SW480 (cell line): ENCODE measurements around the gene SPTBN1.

Experiments used
- DNase-seq: peaks from one replicate; pipeline ENCODE4 v3.0.0-alpha.2; 2016; ENCODE audit warnings: low spot score

The SPTBN1 gene

DNA sequence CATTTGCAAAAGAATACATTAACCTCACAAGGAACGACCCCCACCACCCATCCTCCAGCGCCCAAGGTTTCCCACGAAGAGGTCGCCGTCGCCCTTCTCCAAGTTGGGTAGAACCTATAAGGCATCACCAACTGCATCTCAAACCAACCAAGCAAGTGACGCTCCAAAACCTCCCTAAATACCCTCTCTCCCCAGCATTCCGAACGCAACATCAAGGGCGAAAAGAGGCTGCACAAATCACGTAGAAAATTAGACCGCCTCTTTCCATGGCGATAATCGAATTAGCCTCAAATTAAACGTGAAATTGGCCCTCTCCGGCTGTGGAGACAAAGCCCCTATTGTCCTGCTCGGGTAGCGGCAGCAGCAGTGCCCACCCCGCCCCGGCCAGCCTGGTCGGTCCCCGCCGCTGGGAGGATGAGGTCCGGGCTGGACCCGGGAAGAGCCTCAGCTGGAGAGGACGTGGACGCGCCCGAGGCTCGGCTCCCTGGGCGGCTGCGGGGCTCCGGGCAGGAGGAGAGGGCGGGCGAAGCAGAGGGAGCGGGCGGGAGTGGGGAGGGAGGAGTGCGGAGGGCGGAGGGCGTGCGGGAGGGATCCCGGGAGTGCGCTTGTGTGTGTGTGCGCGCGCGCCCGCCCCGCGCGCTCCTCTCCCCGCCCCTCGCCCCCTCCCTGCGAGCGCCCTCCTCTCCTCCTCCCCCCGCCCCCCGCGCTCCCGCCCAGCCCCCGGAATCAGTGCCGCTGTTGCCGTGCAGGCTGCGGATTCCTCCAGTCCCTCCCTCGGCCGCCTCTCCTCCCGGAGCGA, at the start of gene SPTBN1:
SPTBN1 (plus strand) TSS at position 765 of the 799 bp plus-strand sequence. CDS start 70,092 bp downstream, outside the sequence.
- DNase-seq = peak; percentile 85

DNA sequence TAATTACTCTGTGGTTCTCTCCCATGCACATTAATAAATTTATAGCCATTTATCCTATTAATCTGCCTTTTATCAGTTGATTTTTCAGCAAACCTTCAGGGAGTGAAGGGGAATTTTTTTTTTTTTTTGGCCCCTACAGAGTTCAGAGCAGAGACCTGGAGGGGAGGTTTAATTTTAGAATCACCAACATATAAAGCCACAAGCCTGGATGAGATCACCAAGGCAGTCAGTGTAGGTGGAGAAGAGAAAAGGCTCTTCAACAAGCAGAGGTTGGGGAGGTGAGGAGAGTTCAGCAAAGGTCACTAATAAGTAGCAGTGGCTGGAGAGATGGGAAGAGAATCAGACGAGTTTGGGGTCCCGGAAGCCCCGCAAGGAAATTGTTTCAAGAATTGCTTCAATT, 48.4 kb upstream of the SPTBN1 start:
- no peak for DNase-seq

DNA sequence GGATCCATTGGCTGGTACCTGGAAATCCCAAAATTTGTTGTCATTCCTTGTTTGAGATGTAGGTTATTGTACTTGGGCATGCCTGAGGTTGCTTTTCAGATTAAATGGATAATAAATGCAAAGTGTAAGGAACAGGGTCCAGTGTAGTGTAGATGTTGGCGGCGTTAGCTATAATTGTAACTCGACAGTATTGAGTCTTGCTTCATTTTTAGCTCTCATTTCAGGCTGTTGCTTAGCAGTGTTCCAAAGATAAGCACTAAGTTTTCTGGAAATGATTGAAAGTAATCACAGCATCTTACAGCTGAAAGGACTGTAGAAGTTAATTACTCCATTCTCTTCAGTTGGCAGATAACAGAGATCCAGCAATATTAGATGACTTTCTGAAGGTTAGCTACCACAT, 47.8 kb upstream of the SPTBN1 start:
- no peak for DNase-seq

DNA sequence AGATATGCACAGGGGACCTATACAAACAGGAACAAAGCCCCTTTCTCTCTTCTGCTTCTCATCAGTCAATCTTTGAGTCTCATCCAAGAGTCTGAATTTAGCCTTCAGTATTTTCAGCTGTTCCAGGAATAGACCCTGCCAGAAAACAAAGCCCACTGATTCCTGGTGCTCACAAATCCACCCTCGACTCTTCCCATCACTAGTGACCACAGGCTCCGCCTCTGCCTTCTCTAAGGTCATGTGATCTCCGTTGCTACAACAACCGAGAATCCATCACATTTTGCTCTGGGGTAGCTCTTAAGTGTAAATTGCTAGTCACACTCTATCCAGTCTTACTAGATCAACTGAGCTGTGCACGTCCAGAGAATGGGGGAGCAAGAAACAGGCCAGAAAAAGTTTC, 46.4 kb upstream of the SPTBN1 start:
- no peak for DNase-seq

DNA sequence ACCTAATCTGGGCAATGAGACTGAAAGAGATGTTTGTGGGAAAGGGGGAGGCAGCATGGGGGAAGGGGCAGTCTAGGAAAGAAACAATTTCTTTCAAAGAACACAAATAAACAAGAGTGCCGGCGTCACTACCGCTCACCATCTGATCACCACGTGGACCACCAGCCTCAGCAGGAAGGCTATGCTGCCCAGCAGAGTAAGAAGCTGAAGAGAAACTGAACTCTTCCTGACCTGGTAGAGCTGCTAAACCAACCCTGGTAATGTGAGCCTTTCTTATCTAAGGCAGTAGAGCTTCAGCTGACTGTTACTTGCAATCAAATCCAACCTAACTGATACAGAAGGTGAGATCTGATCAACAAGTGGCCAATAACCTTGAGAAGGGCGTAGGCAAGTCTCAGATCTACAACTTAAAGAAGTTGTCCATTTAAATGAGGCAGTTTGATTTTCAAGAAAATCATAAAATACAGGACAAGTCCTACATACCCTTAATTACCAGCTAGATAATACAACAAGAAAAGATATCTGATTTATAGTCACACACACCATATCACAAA, 44.2 kb upstream of the SPTBN1 start:
- no peak for DNase-seq

DNA sequence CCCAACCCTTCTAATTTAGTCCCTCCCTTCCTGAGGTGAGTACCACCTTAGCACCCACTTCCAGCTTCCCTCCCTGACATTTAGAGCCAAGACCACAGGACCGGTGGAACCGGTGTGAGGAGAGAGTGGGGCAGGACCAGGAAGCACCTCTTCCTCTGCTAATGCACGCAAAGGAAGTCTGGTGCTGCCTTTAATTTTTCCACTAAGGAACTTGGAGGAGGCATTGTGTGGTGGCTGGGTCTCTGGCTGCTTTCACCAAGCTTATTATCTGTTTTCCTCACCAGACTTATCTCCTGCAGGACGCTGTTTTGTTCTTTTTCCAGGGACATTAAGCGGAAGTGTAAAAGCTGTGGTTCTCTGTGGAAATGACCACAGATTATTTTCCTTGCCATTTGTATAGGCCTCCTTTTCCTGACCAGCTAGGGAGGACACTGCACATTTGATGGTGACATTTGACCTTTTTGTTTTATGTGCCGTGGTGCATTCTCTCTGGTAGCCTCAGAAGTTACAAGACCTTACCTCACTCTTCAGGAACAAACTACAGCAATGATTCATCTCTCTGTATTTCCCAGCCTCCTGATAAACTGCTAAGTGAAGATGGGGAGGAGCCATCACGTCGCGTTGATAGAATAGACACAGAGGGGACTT, 39.8 kb upstream of the SPTBN1 start:
- peak; percentile 17 for DNase-seq

DNA sequence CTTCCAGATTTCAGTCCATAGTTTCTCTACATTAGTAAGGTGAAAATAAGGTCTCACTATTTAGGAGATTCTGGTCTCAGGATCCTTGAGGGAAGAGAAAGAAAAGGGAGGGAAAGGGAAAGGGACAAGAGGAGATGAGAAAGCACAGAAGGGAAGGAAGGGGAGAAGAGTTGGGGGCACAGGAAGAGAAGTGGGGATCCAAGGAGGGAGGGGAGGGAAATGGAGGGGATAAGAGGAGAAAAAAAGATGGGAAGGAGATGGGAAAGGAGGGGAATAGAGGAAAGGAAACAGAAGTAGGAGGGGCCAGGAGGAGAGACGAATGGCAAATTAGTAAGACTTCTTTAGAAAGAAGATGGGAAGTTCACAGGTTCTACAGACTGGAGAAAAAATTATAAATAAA, 39.2 kb upstream of the SPTBN1 start:
- no peak for DNase-seq

DNA sequence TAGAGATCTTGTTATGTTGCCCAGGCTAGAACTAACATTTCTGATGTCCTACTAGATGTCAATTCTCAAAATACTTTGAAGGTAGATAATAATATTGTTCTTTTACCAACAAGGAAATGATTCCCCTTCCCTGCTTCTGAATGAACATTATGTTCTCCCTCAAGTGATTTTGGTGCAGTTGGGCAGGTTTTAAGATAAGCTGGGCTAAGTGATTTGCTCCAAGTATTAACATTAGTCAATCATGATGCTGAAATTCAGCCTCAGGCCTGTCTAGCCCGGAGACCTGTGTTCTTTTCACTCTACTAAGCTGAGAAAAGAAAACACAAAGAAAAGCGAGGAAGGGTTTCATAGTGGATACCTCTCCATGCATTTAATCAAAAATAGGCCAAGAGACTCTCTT, 38.5 kb upstream of the SPTBN1 start:
- no peak for DNase-seq

DNA sequence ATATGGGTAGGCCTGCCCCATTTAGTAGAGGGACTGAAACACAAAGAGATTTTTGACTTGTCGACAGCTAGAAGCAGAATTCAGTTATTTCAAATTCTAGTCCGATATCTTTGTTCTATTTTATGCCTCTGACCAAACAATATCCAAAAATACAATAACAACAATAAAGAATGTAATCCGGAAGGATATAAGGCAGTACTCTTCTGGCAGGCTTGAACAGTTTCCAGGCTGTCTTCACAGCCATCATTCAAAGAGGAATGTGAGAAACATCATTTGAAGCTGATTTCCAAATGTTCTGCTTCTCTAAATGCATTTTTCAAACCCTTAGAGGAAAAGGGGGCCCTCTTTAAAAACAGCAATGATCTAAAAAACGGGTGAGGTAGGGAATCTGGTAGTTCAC, 36.7 kb upstream of the SPTBN1 start:
- no peak for DNase-seq

DNA sequence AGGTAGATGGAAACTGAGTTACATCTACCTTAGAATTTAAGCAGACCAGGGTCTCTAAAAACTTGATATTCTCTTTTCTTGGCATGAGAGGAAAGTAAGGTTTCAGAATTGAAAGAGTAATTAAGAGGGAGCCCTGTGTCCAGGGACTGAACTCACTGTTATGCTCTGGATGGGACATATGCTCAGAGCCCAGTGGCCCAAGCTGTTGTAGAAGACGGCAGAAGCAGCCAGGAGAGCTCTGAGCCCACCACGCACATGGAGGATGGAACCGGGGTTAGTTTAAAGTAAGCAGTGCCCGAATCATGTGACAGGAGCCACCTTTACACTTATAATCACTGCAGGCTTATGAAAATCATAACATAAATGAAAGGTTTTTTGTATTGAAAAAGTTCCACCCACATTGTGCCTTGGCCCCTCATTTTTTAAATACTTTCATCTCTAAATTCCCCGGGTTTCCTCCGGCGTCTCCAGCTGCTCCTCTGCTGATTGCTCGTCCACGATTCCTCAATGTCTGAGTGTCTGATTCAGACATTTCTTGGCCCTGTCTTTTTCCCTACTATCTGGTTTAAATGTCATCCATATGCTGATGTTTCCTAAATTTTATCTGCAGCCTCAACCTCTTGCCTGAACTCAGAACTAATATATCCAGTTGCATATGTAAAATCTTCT, 36.1 kb upstream of the SPTBN1 start:
- DNase-seq = no peak

DNA sequence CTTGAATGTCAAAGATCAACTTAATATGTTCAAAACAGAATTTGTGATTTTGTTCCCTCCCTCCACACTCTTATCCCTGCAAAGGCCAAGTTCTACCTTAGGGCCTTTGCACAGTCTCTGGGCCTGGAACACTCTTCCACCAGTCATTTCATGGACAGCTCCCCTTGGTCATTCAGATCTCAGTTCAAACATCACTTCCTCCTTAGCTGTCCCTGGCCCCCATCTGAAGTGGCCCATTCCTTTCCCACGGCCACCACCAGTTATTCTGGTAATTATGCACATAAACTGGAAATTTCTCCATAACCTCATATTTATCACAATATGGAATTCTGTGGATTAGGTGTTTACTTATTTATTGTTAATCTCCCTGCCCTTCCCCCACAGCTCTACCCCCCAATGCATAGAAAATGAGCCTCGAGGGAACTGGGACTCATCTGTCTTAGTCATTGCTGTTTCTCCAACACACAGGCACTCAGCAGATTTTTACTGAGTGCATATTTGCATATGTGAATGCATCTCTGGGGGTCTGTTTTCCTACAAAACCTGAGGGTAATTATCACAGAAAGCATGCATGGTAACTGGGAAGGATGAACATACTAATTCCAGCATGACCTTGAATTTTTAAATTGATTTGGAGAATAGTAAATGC, 35.5 kb upstream of the SPTBN1 start:
- no peak for DNase-seq

DNA sequence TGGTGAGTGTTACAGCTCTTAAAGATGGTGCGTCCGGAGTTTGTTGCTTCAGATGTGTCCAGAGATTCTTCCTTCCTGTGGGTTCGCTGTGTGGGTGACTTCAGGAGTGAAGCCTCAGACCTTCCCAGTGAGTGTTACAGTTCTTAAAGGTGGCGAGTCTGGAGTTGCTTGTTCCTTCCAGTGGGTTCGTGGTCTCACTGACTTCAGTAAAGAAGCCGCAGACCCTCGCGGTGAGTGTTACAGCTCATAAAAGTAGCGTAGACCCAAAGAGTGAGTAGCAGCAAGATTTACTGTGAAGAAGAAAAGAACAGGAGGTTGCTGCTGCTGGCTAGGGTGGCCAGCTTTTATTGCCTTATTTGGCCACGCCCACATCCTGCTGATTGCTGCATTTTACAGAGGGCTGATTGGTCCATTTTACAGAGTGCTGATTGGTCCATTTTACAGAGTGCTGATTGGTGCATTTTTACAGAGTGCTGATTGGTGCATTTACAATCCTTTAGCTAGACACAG, 34.0 kb upstream of the SPTBN1 start:
- no peak for DNase-seq

DNA sequence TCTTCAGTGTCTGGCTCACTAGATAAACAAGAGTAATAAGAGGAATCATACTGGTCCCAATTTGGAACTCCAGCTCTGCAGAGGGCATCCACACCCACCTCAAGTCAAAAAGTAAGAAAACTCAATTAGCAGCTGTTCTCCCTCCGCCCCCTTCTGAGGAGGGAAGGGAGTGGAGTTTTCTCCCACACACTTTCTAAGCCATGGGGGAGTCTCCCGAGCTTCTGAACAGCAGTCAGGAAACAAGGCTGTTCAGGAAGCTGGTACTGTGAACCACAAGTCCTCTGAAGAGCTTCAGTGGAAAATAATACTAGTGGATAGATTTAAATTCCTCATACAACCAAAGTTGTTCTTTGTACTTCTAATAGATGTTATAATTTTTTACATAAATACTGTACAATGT, 32.9 kb upstream of the SPTBN1 start:
- no peak for DNase-seq

DNA sequence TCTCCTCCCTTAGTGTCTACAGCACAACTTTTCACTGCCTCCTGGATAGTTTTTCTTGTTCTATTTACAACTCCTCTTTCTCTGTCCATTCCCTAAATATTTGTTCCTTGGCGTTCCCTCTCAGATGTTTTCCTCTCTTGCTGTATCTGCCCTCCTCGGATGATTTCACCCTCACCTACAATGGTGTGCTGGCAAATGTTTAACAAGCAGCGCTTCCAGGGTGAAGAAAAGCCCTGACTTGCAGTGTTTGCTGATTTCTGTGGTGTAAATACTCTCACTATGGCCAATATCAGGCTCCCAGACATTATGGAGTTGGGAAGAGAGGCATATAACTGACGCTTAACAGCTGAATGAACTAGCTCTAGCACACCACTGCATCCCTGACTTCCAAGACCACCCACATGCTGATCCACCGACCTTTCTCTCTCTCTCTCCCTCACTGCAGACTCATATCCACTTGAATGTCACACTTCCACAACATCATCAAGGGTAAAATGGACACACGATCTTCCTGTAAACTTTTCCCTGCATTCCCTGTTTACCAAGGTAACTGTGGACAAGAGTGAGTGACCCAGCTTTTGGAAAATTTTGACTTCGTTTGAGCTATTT, 31.5 kb upstream of the SPTBN1 start:
- no peak for DNase-seq

DNA sequence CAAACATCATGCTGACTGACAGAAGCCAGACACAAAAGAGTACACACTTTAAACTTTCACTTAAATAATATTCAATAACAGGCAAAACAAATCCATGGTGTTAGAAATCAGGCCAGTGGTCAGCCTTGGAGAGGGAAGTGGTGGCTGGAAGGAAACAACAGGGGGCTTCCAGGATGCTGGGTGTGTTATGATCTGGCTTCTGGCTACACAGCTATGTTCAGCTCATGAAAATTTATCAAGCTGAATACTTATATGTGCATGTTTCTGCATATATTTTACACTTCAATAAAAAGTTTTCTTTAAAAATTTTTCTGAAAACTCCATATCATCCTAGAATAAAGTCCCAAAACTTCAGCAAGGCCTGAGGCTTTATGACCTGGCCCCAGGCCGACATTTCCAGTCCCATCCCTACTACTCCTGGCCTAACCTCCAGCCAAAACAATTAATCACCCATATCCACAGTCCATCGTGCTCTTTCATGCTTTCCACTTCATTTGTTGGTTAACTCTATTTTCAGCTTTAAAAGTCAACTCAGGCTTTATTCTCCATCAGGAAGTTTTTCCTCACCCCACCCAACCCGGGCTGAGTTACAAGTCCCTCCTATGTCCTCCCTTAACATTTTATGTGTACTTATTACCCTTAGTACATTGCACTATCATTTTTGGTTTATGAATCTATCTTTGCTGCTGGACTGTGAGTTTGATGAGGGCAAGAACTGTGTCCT, 27.9 kb upstream of the SPTBN1 start:
- no peak for DNase-seq

DNA sequence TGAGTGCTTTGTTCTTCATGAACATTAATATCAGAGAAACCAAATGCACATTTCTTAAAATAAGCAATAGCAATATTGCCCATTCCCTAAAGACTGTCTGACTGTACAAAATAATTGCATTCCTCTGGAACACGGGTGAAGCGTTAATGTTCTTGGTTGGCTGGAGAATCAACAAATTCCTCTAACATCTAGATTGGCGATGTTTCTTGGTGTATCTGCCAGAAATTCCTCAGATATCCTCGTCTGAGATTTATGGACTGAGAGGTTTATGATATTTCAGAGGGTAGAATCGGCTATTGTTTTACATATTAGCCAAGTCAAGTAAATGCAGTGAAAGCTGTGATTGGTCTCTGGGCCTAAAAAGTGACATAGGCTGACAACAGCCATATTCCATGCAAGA, 27.1 kb upstream of the SPTBN1 start:
- no peak for DNase-seq

DNA sequence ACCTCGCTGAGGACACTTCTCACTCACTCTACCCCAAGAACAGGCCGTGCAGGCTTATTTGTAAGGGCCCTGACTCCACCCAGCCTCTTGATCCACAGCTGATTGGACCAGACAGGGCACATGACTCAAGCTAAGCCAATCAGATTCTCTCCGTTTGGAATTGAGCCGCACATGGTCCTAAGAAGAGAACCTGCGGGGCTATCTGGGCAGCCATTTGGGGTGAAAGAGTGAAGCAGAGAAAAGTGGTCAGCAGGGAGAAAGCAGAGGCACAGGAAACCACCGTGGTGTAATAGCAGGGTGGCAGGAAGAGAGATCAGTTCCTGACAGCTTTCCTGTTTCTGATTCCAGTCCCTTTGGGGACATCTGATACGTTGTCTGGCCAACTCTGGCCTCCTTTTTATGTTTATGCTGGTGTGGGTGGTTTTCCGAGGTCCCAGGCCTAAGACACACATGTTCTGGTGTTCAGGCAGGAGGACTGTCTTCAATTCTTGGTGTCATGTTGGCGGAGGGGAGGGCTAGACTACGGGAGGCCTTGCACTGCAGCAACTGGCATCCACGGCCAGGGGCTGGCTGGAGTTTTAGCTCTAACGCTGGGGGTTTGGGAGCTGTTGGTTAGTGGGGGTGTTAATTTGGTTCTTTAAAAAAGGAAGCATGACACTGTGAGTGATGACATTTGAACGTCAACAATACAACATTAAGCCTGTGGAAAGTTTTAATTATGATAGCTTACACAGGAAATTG, 26.1 kb upstream of the SPTBN1 start:
- DNase-seq = no peak

DNA sequence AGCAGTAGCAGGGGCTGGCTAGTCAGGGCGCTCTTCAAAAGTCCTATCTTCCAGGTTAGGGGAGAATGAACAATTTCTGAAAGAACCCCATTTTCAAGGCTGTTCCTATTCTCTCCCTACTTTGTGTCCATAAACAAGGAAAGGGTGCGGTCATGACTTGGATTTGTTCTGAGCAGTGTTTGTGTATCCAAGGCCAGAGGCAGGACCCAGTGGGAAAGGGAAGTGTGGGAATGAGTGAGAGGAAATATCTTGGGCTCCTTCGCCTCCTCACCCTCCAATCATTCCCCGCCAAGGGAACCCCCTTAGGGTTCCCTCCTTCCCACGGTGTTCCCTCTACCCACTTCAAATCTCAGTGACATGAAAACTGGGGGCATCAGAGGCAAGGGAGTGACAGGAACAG, 25.5 kb upstream of the SPTBN1 start:
- no peak for DNase-seq

DNA sequence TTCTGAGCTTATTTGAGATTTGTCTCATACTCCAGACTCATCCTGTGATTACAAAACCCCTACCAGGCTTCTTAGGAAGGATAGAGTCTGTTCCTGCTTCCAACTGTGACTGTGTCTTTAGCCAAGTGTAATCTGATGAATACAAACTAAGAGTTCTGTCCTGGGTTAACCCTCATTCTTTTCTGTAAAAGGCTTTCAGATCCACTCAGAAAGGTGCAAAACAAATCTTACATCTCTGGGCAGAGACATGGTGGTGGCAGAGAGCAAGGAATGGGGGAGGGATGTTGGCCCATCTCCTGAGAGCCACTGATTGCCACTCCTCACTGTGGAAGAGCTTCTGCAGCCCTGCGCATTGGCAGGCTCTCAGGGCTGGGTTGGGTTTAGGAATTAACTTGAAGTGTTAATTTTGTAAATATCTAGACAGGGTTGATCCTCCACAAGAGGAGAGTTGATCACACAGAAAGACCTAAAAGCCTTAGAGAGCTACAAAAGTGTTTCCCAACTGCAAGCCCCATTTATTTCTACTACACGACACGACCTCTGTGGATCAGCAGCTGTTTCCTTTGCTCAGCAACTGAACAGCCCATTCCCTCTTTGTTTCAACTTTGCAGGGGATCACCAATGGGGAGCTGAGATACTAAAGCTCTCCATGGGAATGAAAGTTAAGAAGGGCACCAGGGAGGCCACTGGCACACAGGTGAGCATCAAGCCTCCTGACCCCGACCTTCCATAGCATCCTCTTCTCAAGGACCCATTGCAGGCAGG, 23.7 kb upstream of the SPTBN1 start:
- DNase-seq = no peak

DNA sequence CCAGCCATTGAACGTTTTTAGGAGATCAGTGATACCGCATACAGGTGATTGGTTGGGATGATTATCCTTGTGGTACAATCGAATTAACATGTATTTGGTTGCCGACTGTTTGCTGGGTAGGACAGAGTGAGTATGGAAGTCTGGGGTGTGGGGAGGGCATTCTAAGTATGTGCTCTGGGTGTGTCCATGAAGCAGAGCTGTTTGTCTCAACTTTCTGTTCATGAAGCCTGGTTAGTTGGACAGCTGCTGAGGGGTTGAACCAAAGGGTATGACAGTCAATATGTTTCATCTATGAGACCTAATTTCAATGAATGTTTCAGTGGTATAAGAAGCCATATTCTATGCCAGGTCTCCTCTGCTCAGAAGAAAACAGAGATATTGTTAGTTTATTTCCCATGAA, 21.9 kb upstream of the SPTBN1 start:
- no peak for DNase-seq
